GM10266 (cell line): ENCODE data around the gene COL17A1.

Experiments used
- DNase-seq: peaks from one replicate; pipeline ENCODE4 v3.0.0; 2012; ENCODE audit errors: extremely low spot score
- CTCF ChIP-seq: IDR thresholded peaks from 2 replicates; pipeline ENCODE4 v1.5.1; 2012; ENCODE audit warnings: mild to moderate bottlenecking, low read depth; ENCODE audit not compliant: control insufficient read depth, insufficient read depth; ENCODE audit errors: missing control alignments

COL17A1 gene

GRCh38 chr10:104099269-104099668, 13.6 kb upstream of the COL17A1 start:
- DNase-seq, result no peak

GRCh38 chr10:104098358-104098925, 12.8 kb upstream of the COL17A1 start:
- no peak for TF ChIP-seq CTCF

More at GRCh38 chr10:104099269-104099668, 13.6 kb upstream of the COL17A1 start:
- TF ChIP-seq CTCF, result no peak

GRCh38 chr10:104096692-104097091, 11.0 kb upstream of the COL17A1 start:
- no peak for TF ChIP-seq CTCF
- DNase-seq, result no peak

More at GRCh38 chr10:104098358-104098925, 12.8 kb upstream of the COL17A1 start:
- DNase-seq, result no peak

- no peak for TF ChIP-seq CTCF
Observed at GRCh38 chr10:104092749-104093148, 7.1 kb upstream of the COL17A1 start.

GRCh38 chr10:104090611-104091010, 4.9 kb upstream of the COL17A1 start:
- no peak for TF ChIP-seq CTCF

More at GRCh38 chr10:104092749-104093148, 7.1 kb upstream of the COL17A1 start:
- DNase-seq, result no peak

GRCh38 chr10:104089621-104090020, 3.9 kb upstream of the COL17A1 start:
- no peak for TF ChIP-seq CTCF

More at GRCh38 chr10:104090611-104091010, 4.9 kb upstream of the COL17A1 start:
- no peak for DNase-seq

GRCh38 chr10:104088239-104088638, 2.6 kb upstream of the COL17A1 start:
- DNase-seq, result no peak
- no peak for TF ChIP-seq CTCF

More at GRCh38 chr10:104089621-104090020, 3.9 kb upstream of the COL17A1 start:
- no peak for DNase-seq
